ENCODE data around the gene TMEM45A.

Gene TMEM45A

DNA sequence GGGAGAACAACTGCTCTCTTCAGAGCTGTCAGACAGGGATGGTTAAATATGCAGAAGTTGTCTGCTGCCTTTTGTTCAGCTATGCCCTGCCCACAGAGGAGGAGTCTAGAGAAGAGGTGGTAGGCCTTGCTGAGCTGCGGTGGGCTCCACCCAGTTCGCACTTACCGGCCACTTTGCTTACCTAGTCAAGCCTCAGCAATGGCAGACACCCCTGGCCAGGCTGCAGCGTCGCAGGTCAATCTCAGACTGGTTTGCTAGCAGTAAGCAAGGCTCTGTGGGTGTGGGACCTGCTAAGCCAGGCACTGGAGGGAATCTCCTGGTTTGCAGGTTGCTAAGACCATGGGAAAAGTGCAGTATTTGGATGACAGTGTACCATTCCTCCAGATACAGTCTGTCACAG, 12.3 kb upstream of the TMEM45A start:
- Histone ChIP-seq H3K4me3 (IDR thresholded peaks at IDR 0.05; ENCODE audit: insufficient read depth, low read depth, low read length) (no peak overlapping the region), H3K79me2 (ENCODE audit: insufficient read depth, low read depth) (no peaks in the 10 kb centered on the region), H3K27ac (no peak overlapping the region), H3K27me3 (ENCODE audit: insufficient read depth, low read depth) (no peaks in the 10 kb centered on the region), H3K4me1 (ENCODE audit: low read depth, poor library complexity, severe bottlenecking) (no peaks in the 10 kb centered on the region), H3K4me2 (no peak overlapping the region), H2AFZ (ENCODE audit: low read depth) (no peak overlapping the region), H3K36me3 (ENCODE audit: insufficient read depth) (no peaks in the 10 kb centered on the region), H3K9ac (no peak overlapping the region), H4K20me1 (ENCODE audit: insufficient read depth) (no peaks in the 10 kb centered on the region)
- TF ChIP-seq, protein P1, sequence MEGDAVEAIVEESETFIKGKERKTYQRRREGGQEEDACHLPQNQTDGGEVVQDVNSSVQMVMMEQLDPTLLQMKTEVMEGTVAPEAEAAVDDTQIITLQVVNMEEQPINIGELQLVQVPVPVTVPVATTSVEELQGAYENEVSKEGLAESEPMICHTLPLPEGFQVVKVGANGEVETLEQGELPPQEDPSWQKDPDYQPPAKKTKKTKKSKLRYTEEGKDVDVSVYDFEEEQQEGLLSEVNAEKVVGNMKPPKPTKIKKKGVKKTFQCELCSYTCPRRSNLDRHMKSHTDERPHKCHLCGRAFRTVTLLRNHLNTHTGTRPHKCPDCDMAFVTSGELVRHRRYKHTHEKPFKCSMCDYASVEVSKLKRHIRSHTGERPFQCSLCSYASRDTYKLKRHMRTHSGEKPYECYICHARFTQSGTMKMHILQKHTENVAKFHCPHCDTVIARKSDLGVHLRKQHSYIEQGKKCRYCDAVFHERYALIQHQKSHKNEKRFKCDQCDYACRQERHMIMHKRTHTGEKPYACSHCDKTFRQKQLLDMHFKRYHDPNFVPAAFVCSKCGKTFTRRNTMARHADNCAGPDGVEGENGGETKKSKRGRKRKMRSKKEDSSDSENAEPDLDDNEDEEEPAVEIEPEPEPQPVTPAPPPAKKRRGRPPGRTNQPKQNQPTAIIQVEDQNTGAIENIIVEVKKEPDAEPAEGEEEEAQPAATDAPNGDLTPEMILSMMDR (conservative IDR thresholded peaks at IDR 0.05; ENCODE audit: low read depth, low read length), result no peak

DNA sequence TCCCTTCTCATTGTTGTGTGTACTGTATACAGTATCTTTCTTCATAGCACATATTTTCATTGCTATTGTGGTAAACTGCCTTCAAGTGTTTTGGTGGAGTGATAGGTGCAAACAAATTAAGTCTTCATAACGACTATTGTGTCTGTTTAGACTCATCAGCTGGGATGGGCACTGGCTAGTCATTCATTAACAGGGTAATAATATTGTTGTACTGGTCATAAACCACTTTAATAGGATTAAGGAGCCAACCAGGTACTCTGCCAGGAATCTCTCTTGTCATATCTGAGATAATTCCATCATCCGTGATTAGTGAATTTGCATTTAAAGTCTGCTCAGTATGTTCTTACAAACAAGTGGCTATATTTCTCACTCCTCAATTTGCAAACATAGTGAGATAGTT, 10.2 kb upstream of the TMEM45A start:
- Histone ChIP-seq H3K9ac (no peak overlapping the region), H3K4me3 (IDR thresholded peaks at IDR 0.05; ENCODE audit: insufficient read depth, low read depth, low read length) (no peak overlapping the region), H3K79me2 (ENCODE audit: insufficient read depth, low read depth) (no peaks in the 10 kb centered on the region), H3K4me2 (no peak overlapping the region), H3K27ac (no peak overlapping the region), H4K20me1 (ENCODE audit: insufficient read depth) (no peaks in the 10 kb centered on the region), H3K4me1 (ENCODE audit: low read depth, poor library complexity, severe bottlenecking) (no peaks in the 10 kb centered on the region), H3K27me3 (ENCODE audit: insufficient read depth, low read depth) (no peaks in the 10 kb centered on the region), H2AFZ (ENCODE audit: low read depth) (no peak overlapping the region), H3K36me3 (ENCODE audit: insufficient read depth) (no peaks in the 10 kb centered on the region)
- TF ChIP-seq, protein P1 (conservative IDR thresholded peaks at IDR 0.05; ENCODE audit: low read depth, low read length), result no peak

DNA sequence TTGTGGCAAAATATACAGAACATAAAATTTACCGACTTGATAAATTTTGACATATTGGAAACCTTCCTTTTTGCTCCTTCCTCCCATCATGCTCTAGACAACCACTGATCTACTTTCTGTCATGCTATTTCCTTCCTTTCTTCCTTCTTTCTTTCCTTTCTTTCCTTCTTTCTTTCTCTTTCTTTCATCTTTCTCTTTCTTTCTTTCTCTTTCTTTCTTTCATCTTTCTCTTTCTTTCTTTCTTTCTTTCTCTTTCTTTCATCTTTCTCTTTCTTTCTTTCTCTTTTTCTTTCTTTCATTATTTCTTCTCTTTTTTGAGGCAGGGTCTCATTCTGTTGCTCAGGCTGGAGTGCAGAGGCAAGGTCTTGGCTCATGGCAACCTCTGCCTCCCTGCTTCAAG, 8.9 kb upstream of the TMEM45A start:
- TF ChIP-seq, protein P1 (conservative IDR thresholded peaks at IDR 0.05; ENCODE audit: low read depth, low read length), result no peak
- Histone ChIP-seq H3K27ac (no peak overlapping the region), H3K9ac (no peak overlapping the region), H3K4me3 (IDR thresholded peaks at IDR 0.05; ENCODE audit: insufficient read depth, low read depth, low read length) (no peak overlapping the region), H3K4me1 (ENCODE audit: low read depth, poor library complexity, severe bottlenecking) (no peaks in the 10 kb centered on the region), H4K20me1 (ENCODE audit: insufficient read depth) (no peaks in the 10 kb centered on the region), H2AFZ (ENCODE audit: low read depth) (no peak overlapping the region), H3K79me2 (ENCODE audit: insufficient read depth, low read depth) (no peaks in the 10 kb centered on the region), H3K27me3 (ENCODE audit: insufficient read depth, low read depth) (no peaks in the 10 kb centered on the region), H3K36me3 (ENCODE audit: insufficient read depth) (no peaks in the 10 kb centered on the region), H3K4me2 (no peak overlapping the region)

DNA sequence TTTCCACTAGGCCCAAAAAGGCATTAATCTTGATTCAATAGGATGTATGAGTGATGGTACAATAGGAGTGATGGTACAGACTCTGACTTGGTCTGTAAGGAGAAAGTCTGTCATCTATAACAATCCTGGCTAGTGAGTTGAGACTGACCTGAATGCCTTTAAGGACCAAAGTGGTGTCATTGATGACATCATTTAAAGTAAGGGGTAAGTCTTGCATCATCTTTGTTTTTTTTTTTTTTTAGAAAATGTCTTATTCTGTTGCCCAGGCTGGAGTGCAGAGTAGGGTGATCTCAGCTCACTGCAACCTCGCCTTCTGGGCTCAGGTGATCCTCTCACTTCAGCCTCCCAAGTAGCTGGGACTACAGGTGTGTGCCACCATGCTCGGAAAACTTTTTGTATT, 5.6 kb upstream of the TMEM45A start:
- no peaks in the 10 kb centered on the region for H3K4me1 ChIP-seq (ENCODE audit: low read depth, poor library complexity, severe bottlenecking)
- no peak overlapping the region for H3K9ac ChIP-seq
- H3K27me3 ChIP-seq (ENCODE audit: insufficient read depth, low read depth), result no peaks in the 10 kb centered on the region
- no peak overlapping the region for H3K4me2 ChIP-seq
- H4K20me1 ChIP-seq (ENCODE audit: insufficient read depth), result no peaks in the 10 kb centered on the region
- no peak overlapping the region for H3K4me3 ChIP-seq (IDR thresholded peaks at IDR 0.05; ENCODE audit: insufficient read depth, low read depth, low read length)
- no peaks in the 10 kb centered on the region for H3K36me3 ChIP-seq (ENCODE audit: insufficient read depth)
- no peak overlapping the region for H2AFZ ChIP-seq (ENCODE audit: low read depth)
- TF ChIP-seq, protein P1 (conservative IDR thresholded peaks at IDR 0.05; ENCODE audit: low read depth, low read length), result no peak
- no peaks in the 10 kb centered on the region for H3K79me2 ChIP-seq (ENCODE audit: insufficient read depth, low read depth)
- no peak overlapping the region for H3K27ac ChIP-seq

DNA sequence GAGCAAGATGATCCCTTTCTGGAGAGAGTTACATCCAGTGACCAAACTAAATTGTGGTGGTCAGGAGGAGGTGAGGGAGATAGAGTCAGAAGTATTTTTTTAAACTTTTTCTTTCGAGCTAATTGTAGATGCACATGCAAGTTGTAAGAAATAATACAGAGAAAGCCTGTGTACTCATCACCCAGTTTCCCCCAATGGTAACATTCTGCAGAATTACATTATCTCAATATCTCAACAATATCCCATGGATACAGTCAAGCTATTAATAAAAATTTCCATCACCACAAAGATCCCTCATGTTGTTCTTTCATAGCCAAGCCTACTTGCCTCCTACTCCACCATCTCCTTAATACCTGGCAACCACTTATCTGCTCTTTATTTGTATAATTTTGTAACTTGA, 3.3 kb upstream of the TMEM45A start:
- Histone ChIP-seq H3K27ac (no peak overlapping the region), H3K9ac (no peak overlapping the region), H3K4me3 (IDR thresholded peaks at IDR 0.05; ENCODE audit: insufficient read depth, low read depth, low read length) (no peak overlapping the region), H3K79me2 (ENCODE audit: insufficient read depth, low read depth) (no peaks in the 10 kb centered on the region), H3K27me3 (ENCODE audit: insufficient read depth, low read depth) (no peaks in the 10 kb centered on the region), H3K4me2 (no peak overlapping the region), H2AFZ (ENCODE audit: low read depth) (no peak overlapping the region), H3K4me1 (ENCODE audit: low read depth, poor library complexity, severe bottlenecking) (no peaks in the 10 kb centered on the region), H3K36me3 (ENCODE audit: insufficient read depth) (no peaks in the 10 kb centered on the region), H4K20me1 (ENCODE audit: insufficient read depth) (no peaks in the 10 kb centered on the region)
- TF ChIP-seq, protein P1 (conservative IDR thresholded peaks at IDR 0.05; ENCODE audit: low read depth, low read length), result no peak
